Esophagus muscularis mucosa (tissue), 4 donors: ENCODE data around the gene RBMS3. TPM values are rescaled to one million over a fixed set of nuclear protein-coding genes. Genes with fewer than 3 reads are reported as not detected.

Source experiments
- DNase-seq: peaks from one replicate; pipeline ENCODE4 v3.0.0-alpha.2; 2017; ENCODE audit errors: extremely low spot score
- H3K27ac ChIP-seq, 4 donors: fragments of 200-600 bp; sonication (generic); replicated peaks in 1 of 4; 1 replicate in 3 of 4; 2 replicates in 1 of 4; pipeline ENCODE4 v1.5.1; 2016 to 2019; ENCODE audit warnings: mild to moderate bottlenecking in 1 of 4
- H3K27me3 ChIP-seq, 4 donors: fragments of 200-600 bp; sonication (generic); one replicate each; pipeline versions ENCODE4 v1.5.1 to v1.6.0; 2016 to 2019
- H3K36me3 ChIP-seq, 4 donors: fragments of 200-600 bp; sonication (generic); one replicate each; pipeline ENCODE4 v1.5.1; 2016 to 2019
- H3K4me1 ChIP-seq, 4 donors: fragments of 200-600 bp; sonication (generic); one replicate each; pipeline ENCODE4 v1.5.1; 2016 to 2019
- H3K4me3 ChIP-seq, 4 donors: fragments of 200-600 bp; sonication (generic); 1 replicate in 2 of 4; 2 replicates in 2 of 4; pipeline ENCODE4 v1.5.1; 2016 to 2019; ENCODE audit warnings: mild to moderate bottlenecking in 4 of 4, moderate library complexity in 1 of 4
- H3K9me3 ChIP-seq, 4 donors: fragments of 200-600 bp; sonication (generic); 1 replicate in 3 of 4; 2 replicates in 1 of 4; pipeline ENCODE4 v1.5.1; 2016 to 2019
- EP300 ChIP-seq: sonication (generic); formaldehyde crosslinking; IDR thresholded peaks from one replicate; pipeline ENCODE4 v1.6.1; 2017; ENCODE audit warnings: antibody characterized with exemption
- POLR2A ChIP-seq: fragments of 450-650 bp; IDR thresholded peaks from one replicate; pipeline ENCODE4 v1.6.1; 2017; ENCODE audit warnings: antibody characterized with exemption, moderate library complexity, mild to moderate bottlenecking, low read depth
- POLR2AphosphoS5 ChIP-seq, 2 donors: sonication (generic); formaldehyde crosslinking; IDR thresholded peaks; one replicate each; pipeline ENCODE4 v1.6.1; 2017; ENCODE audit warnings: antibody characterized with exemption in 2 of 2
- WGBS: methylation state at CpG from one replicate; pipeline ENCODE4 v1.1.5; 2018; 5-methylcytosine and 5-hydroxymethylcytosine counted together
- intact Hi-C: fragments of 100-400 bp; cut with DNase I; formaldehyde crosslinking; loops from one replicate; pipeline ENCODE4 v1.15.1; 2023
- total RNA-seq, 4 donors: library from RNA; depleted of rRNA; stranded (reverse); fragments of >200 nt; gene quantifications; one replicate each; pipeline versions ENCODE4 v1.1.0 to v1.2.1, GENCODE V29; 2016
- TF ChIP-seq, protein P1 (sequence below), 3 experiments: fragments of 200-600 bp in 2 of 3; fragments of 450-650 bp in 1 of 3; sonication (generic) in 2 of 3; IDR thresholded peaks; one replicate each; pipeline ENCODE4 v1.5.1; 2017 to 2019; ENCODE audit warnings: antibody characterized with exemption in 3 of 3, mild to moderate bottlenecking in 2 of 3, moderate library complexity in 1 of 3

The RBMS3 gene
- total RNA-seq, 4 donors from 2014 or later = 53.0 to 81.5 (median 61.2) TPM

- H3K27me3 ChIP-seq = no peaks in the 10 kb centered on the region
- TF ChIP-seq POLR2AphosphoS5 (IDR thresholded peaks at IDR 0.05) = no peak
- TF ChIP-seq, protein P1, sequence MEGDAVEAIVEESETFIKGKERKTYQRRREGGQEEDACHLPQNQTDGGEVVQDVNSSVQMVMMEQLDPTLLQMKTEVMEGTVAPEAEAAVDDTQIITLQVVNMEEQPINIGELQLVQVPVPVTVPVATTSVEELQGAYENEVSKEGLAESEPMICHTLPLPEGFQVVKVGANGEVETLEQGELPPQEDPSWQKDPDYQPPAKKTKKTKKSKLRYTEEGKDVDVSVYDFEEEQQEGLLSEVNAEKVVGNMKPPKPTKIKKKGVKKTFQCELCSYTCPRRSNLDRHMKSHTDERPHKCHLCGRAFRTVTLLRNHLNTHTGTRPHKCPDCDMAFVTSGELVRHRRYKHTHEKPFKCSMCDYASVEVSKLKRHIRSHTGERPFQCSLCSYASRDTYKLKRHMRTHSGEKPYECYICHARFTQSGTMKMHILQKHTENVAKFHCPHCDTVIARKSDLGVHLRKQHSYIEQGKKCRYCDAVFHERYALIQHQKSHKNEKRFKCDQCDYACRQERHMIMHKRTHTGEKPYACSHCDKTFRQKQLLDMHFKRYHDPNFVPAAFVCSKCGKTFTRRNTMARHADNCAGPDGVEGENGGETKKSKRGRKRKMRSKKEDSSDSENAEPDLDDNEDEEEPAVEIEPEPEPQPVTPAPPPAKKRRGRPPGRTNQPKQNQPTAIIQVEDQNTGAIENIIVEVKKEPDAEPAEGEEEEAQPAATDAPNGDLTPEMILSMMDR (IDR thresholded peaks at IDR 0.05) = no peak
- H3K4me3 ChIP-seq = no peak overlapping the region
- no peaks in the 10 kb centered on the region for H3K36me3 ChIP-seq
- DNase-seq = no peak
- H3K9me3 ChIP-seq = no peaks in the 10 kb centered on the region
- H3K4me1 ChIP-seq = peaks cover 0 to 34% (median 20%) of the 10 kb centered on the region in 4 donors
- no peak overlapping the region for H3K27ac ChIP-seq
- intact Hi-C loops = no loop called here
- 92% methylated on average over 2 of the region's 2 CpGs for WGBS
Measured at GRCh38 chr3:29557186-29557585, 276.3 kb downstream of the RBMS3 start.

GRCh38 chr3:29557825-29558224 is 277.0 kb downstream of the RBMS3 start:
- Histone ChIP-seq H3K4me3 (no peak overlapping the region), H3K27me3 (no peaks in the 10 kb centered on the region), H3K9me3 (no peaks in the 10 kb centered on the region), H3K4me1 (peaks cover 0 to 28% (median 15%) of the 10 kb centered on the region in 4 donors), H3K36me3 (no peaks in the 10 kb centered on the region), H3K27ac (no peak overlapping the region)
- 53% methylated on average over 2 of the region's 2 CpGs for WGBS
- intact Hi-C loops = no loop called here
- TF ChIP-seq POLR2A (no peak), EP300 (no peak), POLR2AphosphoS5 (IDR thresholded peaks at IDR 0.05) (no peak)
- TF ChIP-seq, protein P1 (IDR thresholded peaks at IDR 0.05) = no peak
- no peak for DNase-seq

DNA sequence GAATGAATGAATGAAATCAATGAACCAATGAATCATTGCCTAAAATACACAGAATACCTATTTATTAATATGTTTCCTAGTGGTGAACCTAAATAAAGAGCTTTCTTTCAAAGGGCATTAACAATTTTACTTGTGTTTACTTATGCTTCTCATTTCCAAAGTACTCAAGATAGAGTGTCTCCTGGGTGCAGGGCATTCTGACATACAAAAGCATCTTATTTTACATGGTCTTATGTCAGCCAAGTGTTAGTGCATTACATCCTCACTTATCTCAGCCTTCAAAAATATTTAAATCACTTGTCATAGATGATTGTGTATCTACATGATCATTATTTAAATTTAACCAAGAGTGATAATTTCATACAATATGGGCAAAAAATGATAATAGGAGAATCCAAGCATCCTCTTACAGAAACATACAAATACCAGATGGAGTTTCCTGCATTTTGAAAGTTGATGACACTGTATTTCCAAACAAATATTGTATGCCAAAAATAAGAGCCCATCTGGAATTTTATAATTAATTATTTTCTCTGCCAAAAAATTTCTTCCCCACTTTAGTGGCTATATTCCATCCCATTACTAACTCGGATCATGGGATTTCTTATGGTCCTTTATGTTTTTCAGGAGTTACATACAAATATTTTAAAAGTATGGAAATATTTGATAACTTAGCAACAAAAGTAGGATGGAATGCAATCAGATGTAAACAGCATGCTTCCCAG is 279.0 kb downstream of the RBMS3 start:
- no peaks in the 10 kb centered on the region for H3K9me3 ChIP-seq
- no peak overlapping the region for H3K4me3 ChIP-seq
- WGBS = 46% methylated on average over 1 of the region's 1 CpG
- H3K36me3 ChIP-seq = no peaks in the 10 kb centered on the region
- no peaks in the 10 kb centered on the region for H3K27me3 ChIP-seq
- no peak for DNase-seq
- TF ChIP-seq POLR2AphosphoS5 (IDR thresholded peaks at IDR 0.05) (no peak), POLR2A (no peak), EP300 (no peak)
- TF ChIP-seq, protein P1 (IDR thresholded peaks at IDR 0.05) = no peak
- H3K27ac ChIP-seq = no peak overlapping the region
- peaks cover 0 to 26% (median 13%) of the 10 kb centered on the region in 4 donors for H3K4me1 ChIP-seq
- intact Hi-C loops = no loop called here

- Histone ChIP-seq H3K4me1 (peaks cover 0 to 31% (median 9%) of the 10 kb centered on the region in 4 donors), H3K36me3 (no peaks in the 10 kb centered on the region), H3K4me3 (no peak overlapping the region), H3K27ac (no peak overlapping the region), H3K9me3 (no peaks in the 10 kb centered on the region), H3K27me3 (no peaks in the 10 kb centered on the region)
- no peak for TF ChIP-seq POLR2A
- TF ChIP-seq EP300 = no peak
- TF ChIP-seq, protein P1 (IDR thresholded peaks at IDR 0.05) = no peak
- no peak for TF ChIP-seq POLR2AphosphoS5 (IDR thresholded peaks at IDR 0.05)
- no peak for DNase-seq
- intact Hi-C loops = no loop called here
- WGBS = 100% methylated on average over 4 of the region's 4 CpGs
Measured at GRCh38 chr3:29561651-29562149, 280.8 kb downstream of the RBMS3 start.

GRCh38 chr3:29565236-29565635 is 284.4 kb downstream of the RBMS3 start:
- H3K4me3 ChIP-seq = no peak overlapping the region
- H3K4me1 ChIP-seq = peaks cover 0 to 45% (median 14%) of the 10 kb centered on the region in 4 donors
- no peaks in the 10 kb centered on the region for H3K36me3 ChIP-seq
- intact Hi-C loops = no loop called here
- H3K27ac ChIP-seq = no peak overlapping the region
- no peak for TF ChIP-seq POLR2A
- TF ChIP-seq POLR2AphosphoS5 (IDR thresholded peaks at IDR 0.05) = no peak
- TF ChIP-seq EP300 = no peak
- TF ChIP-seq, protein P1 (IDR thresholded peaks at IDR 0.05) = no peak
- no peak for DNase-seq
- no peaks in the 10 kb centered on the region for H3K9me3 ChIP-seq
- H3K27me3 ChIP-seq = no peaks in the 10 kb centered on the region
